Endothelial cell of umbilical vein (primary cell): ENCODE data around the gene PRR36. TPM values are rescaled to one million over a fixed set of nuclear protein-coding genes. Genes with fewer than 3 reads are reported as not detected.

Source experiments
- BruUV-seq: library from RNA; stranded (reverse); fragments of 400-500 nt; replicated peaks from 2 replicates; lab custom pipeline; 2021; lab: Mats Ljungman, UMichigan
- CTCF ChIA-PET: fragments of 300-600, 350-600 bp; sonication (Branson Sonifier 250); formaldehyde crosslinking; loops from one replicate; lab custom pipeline; 2021; ENCODE audit warnings: antibody characterized with exemption, inconsistent platforms; lab: Charles Lee
- POLR2A ChIA-PET: fragments of 300-600, 350-600 bp; sonication (Branson Sonifier 250); formaldehyde crosslinking; loops from one replicate; lab custom pipeline; 2021; ENCODE audit warnings: antibody characterized with exemption, inconsistent platforms; lab: Charles Lee
- DNase-seq: peaks from one replicate; pipeline ENCODE4 v3.0.0-alpha.2; 2011; ENCODE audit warnings: low read depth, low spot score
- FAIRE-seq: peaks from 2 replicates; lab custom pipeline; 2011; peaks lifted over from hg19 to GRCh38; lab: Jason Lieb, UNC
- H2AFZ ChIP-seq: 2 replicates; pipeline ENCODE4 v1.6.0; 2012; ENCODE audit warnings: low read depth, low read length, control low read depth, inconsistent platforms
- H3K27ac ChIP-seq: 2 replicates; pipeline ENCODE4 v1.5.1; 2011; ENCODE audit warnings: low read depth, mild to moderate bottlenecking, control low read depth, low read length, moderate library complexity; ENCODE audit not compliant: insufficient read depth
- H3K27me3 ChIP-seq, 2 experiments: 2 replicates each; pipeline versions ENCODE4 v1.6.0 to v1.6.1; 2011; ENCODE audit warnings: low read length in 2 of 2, mixed read lengths in 1 of 2; ENCODE audit not compliant: control insufficient read depth in 2 of 2, insufficient read depth in 2 of 2
- H3K36me3 ChIP-seq, 2 experiments: 2 replicates in 1 of 2; 3 replicates in 1 of 2; pipeline ENCODE4 v1.5.1; 2011; ENCODE audit warnings: low read length in 2 of 2, mild to moderate bottlenecking in 1 of 2, moderate library complexity in 1 of 2; ENCODE audit not compliant: control insufficient read depth in 2 of 2, insufficient read depth in 2 of 2; ENCODE audit errors: extremely low read depth in 1 of 2
- H3K4me1 ChIP-seq: 3 replicates; pipeline ENCODE4 v1.5.1; 2011; ENCODE audit warnings: mild to moderate bottlenecking, low read length; ENCODE audit not compliant: control insufficient read depth, insufficient read depth; ENCODE audit errors: extremely low read depth
- H3K4me2 ChIP-seq: 2 replicates; pipeline ENCODE4 v1.6.1; 2011; ENCODE audit warnings: low read length, control low read depth, mixed read lengths; ENCODE audit not compliant: insufficient read depth
- H3K4me3 ChIP-seq, 3 experiments: fragments of 200-600 bp in 1 of 3; sonication (generic), shearing (Covaris generic) in 1 of 3; replicated peaks in 1 of 3; 2 replicates each; pipeline ENCODE4 v1.5.1; 2011 to 2016; ENCODE audit warnings: control low read depth in 3 of 3, low read length in 3 of 3, mild to moderate bottlenecking in 2 of 3, inconsistent platforms in 1 of 3, low read depth in 1 of 3, moderate library complexity in 1 of 3; ENCODE audit not compliant: insufficient read depth in 1 of 3
- H3K79me2 ChIP-seq: 2 replicates; pipeline ENCODE4 v1.6.0; 2012; ENCODE audit warnings: low read length, inconsistent platforms; ENCODE audit not compliant: control insufficient read depth, insufficient read depth
- H3K9ac ChIP-seq: replicated peaks from 2 replicates; pipeline ENCODE3; 2011; ENCODE audit warnings: low read length, control low read depth; ENCODE audit not compliant: insufficient read depth; ENCODE audit errors: extremely low read depth
- H3K9me1 ChIP-seq: replicated peaks from 3 replicates; pipeline ENCODE4 v1.6.0; 2011; ENCODE audit warnings: mild to moderate bottlenecking, low read length; ENCODE audit not compliant: control insufficient read depth, insufficient read depth; ENCODE audit errors: extremely low read depth
- H3K9me3 ChIP-seq: replicated peaks from 2 replicates; pipeline ENCODE4 v1.5.1; 2012; ENCODE audit warnings: low read length, inconsistent platforms; ENCODE audit not compliant: control insufficient read depth, insufficient read depth
- H4K20me1 ChIP-seq: replicated peaks from 2 replicates; pipeline ENCODE3; 2011; ENCODE audit warnings: mild to moderate bottlenecking, low read length; ENCODE audit not compliant: control insufficient read depth, insufficient read depth; ENCODE audit errors: extremely low read depth
- CTCF ChIP-seq, 2 donors: IDR thresholded peaks; 1 replicate in 1 of 2; 2 replicates in 1 of 2; pipeline ENCODE4 v1.5.1; 2011; ENCODE audit warnings: low read length in 2 of 2, mild to moderate bottlenecking in 2 of 2, moderate library complexity in 2 of 2, control low read depth in 1 of 2, inconsistent platforms in 1 of 2, low read depth in 1 of 2; ENCODE audit not compliant: insufficient read depth in 1 of 2; ENCODE audit errors: extremely low read depth in 1 of 2
- EZH2 ChIP-seq: IDR thresholded peaks from 2 replicates; pipeline ENCODE4 v1.6.1; 2012; ENCODE audit warnings: borderline replicate concordance, low read depth, mild to moderate bottlenecking, moderate library complexity, low read length, inconsistent platforms; ENCODE audit not compliant: severe bottlenecking
- GATA2 ChIP-seq: IDR thresholded peaks from 2 replicates; pipeline ENCODE4 v1.7.0; 2011; ENCODE audit warnings: low read depth, mild to moderate bottlenecking, moderate library complexity, mixed read lengths, low read length; ENCODE audit not compliant: insufficient read length, insufficient read depth
- JUN ChIP-seq: IDR thresholded peaks from 2 replicates; pipeline ENCODE4 v1.6.1; 2011; ENCODE audit warnings: borderline replicate concordance, low read depth; ENCODE audit not compliant: insufficient read length, insufficient read depth
- MAX ChIP-seq: IDR thresholded peaks from 2 replicates; pipeline ENCODE4 v1.6.1; 2011; ENCODE audit not compliant: insufficient read depth, insufficient read length
- MYC ChIP-seq: IDR thresholded peaks from one replicate; pipeline ENCODE4 v1.6.1; 2011; ENCODE audit warnings: mild to moderate bottlenecking, low read depth, low read length
- POLR2AphosphoS5 ChIP-seq: IDR thresholded peaks from 2 replicates; pipeline ENCODE4 v1.6.1; 2012; ENCODE audit warnings: low read depth, mild to moderate bottlenecking, control low read depth, low read length, moderate library complexity; ENCODE audit not compliant: insufficient read depth
- dilution Hi-C: fragments of 300-500 bp; cut with MboI; formaldehyde crosslinking; loops from one replicate; pipeline ENCODE4 v1.15.0; 2019; ENCODE audit warnings: low sequenced_read_pairs; ENCODE audit not compliant: extremely low pct_ligation_motif_present
- intact Hi-C: fragments of 100-400 bp; cut with micrococcal nuclease; formaldehyde crosslinking; loops from one replicate; pipeline ENCODE4 v1.10.0; 2022
- polyA plus RNA-seq, 4 experiments: library from polyadenylated mRNA; depleted of rRNA in 3 of 4; stranded (reverse) in 3 of 4; unstranded in 1 of 4; fragments of >200 nt; gene quantifications; 2 replicates each; pipeline versions ENCODE4 v1.2.1 to v1.2.3, GENCODE V29; 2011 to 2012; ENCODE audit warnings: missing spikeins in 1 of 4
- total RNA-seq: library from RNA; stranded (reverse); gene quantifications from 2 replicates; pipeline ENCODE4 v1.2.3, GENCODE V29; 2021

PRR36 gene
- total and polyA plus RNA-seq, 2 donors (not counting 3 experiments of a cell fraction or from before 2014, with no cell fraction given): not detected

- Histone ChIP-seq H2AFZ (no peak overlapping the region), H3K36me3 (no peaks in the 10 kb centered on the region), H3K9me1 (no peaks in the 10 kb centered on the region), H3K4me3 (no peak overlapping the region), H3K79me2 (no peaks in the 10 kb centered on the region), H4K20me1 (no peaks in the 10 kb centered on the region), H3K4me1 (no peaks in the 10 kb centered on the region), H3K27ac (no peak overlapping the region), H3K9ac (no peak overlapping the region), H3K27me3 (no peaks in the 10 kb centered on the region), H3K4me2 (no peak overlapping the region), H3K9me3 (no peaks in the 10 kb centered on the region)
- intact Hi-C loops: no loop called here
- dilution Hi-C loops: no loop called here
- FAIRE-seq: no peak
- CTCF ChIA-PET: no interaction called here
- TF ChIP-seq EZH2: no peak
- TF ChIP-seq CTCF (IDR thresholded peaks at IDR 0.05; ENCODE audit: extremely low read depth in 1 of 2, insufficient read depth in 1 of 2, low read depth in 1 of 2, low read length in 2 of 2): no peak
- no peak for TF ChIP-seq GATA2
- TF ChIP-seq MAX: no peak
- TF ChIP-seq MYC: no peak
- no peak for TF ChIP-seq JUN
- no peak for TF ChIP-seq POLR2AphosphoS5
- no TSS peak for BruUV-seq
- POLR2A ChIA-PET: no interaction called here
- DNase-seq: no peak
Observed at GRCh38 chr19:7842661-7843294, 31.4 kb downstream of the PRR36 start.
